Measurements from ENCODE around the gene RELN. TPM values are rescaled to one million over a fixed set of nuclear protein-coding genes. Genes with fewer than 3 reads are reported as not detected.

Gene RELN
- total RNA-seq, 1 donor, result under 0.01 TPM

GRCh38 chr7:103474956-103475355 lies 514.5 kb downstream of the RELN start:
- DNase-seq (ENCODE audit: low read depth), result no peak
- TF ChIP-seq CTCF (IDR thresholded peaks at IDR 0.05; ENCODE audit: insufficient read depth, low read depth, low read length), result no peak
- no peak overlapping the region for H3K4me3 ChIP-seq (ENCODE audit: low read depth, low read length)

GRCh38 chr7:103469095-103469948 lies 520.1 kb downstream of the RELN start:
- no peak overlapping the region for H3K4me3 ChIP-seq (ENCODE audit: low read depth, low read length)
- no peak for TF ChIP-seq CTCF (IDR thresholded peaks at IDR 0.05; ENCODE audit: insufficient read depth, low read depth, low read length)
- no peak for DNase-seq (ENCODE audit: low read depth)

GRCh38 chr7:103466814-103467213 lies 522.6 kb downstream of the RELN start:
- no peak for TF ChIP-seq CTCF (IDR thresholded peaks at IDR 0.05; ENCODE audit: insufficient read depth, low read depth, low read length)
- DNase-seq (ENCODE audit: low read depth), result no peak
- H3K4me3 ChIP-seq (ENCODE audit: low read depth, low read length), result no peak overlapping the region

- H3K4me3 ChIP-seq (ENCODE audit: low read depth, low read length), result no peak overlapping the region
- no peak for DNase-seq (ENCODE audit: low read depth)
- TF ChIP-seq CTCF (IDR thresholded peaks at IDR 0.05; ENCODE audit: insufficient read depth, low read depth, low read length), result no peak
These were observed 527.1 kb downstream of the RELN start for GRCh38 chr7:103462358-103462757.

- H3K4me3 ChIP-seq (ENCODE audit: low read depth, low read length), result no peak overlapping the region
- peak; percentile 40 for DNase-seq (ENCODE audit: low read depth)
- peak; percentile 78 for TF ChIP-seq CTCF (IDR thresholded peaks at IDR 0.05; ENCODE audit: insufficient read depth, low read depth, low read length)
These were observed 542.1 kb downstream of the RELN start for GRCh38 chr7:103447073-103447960.

- H3K4me3 ChIP-seq (ENCODE audit: low read depth, low read length), result peak within 1 kb of the TSS; percentile 40
- DNase-seq (ENCODE audit: low read depth), result no peak
- TF ChIP-seq CTCF (IDR thresholded peaks at IDR 0.05; ENCODE audit: insufficient read depth, low read depth, low read length), result no peak
These were observed 543.4 kb downstream of the RELN start, which contains the start of gene SLC26A5 for GRCh38 chr7:103446049-103446520. SLC26A5 (minus strand) TSS chr7:103446207; CDS start chr7:103421514, 24,693 bp downstream.

Measured in fibroblast of villous mesenchyme (primary cell).